AG09309 (cell line): ENCODE data around the gene CABP1.

Experiments
- DNase-seq: peaks from one replicate; pipeline ENCODE4 v3.0.0-alpha.2; 2010; ENCODE audit warnings: low read depth
- H3K4me3 ChIP-seq: 2 replicates; pipeline ENCODE4 v1.5.1; 2011; ENCODE audit warnings: mild to moderate bottlenecking, low read depth, low read length, moderate library complexity; ENCODE audit not compliant: control insufficient read depth
- CTCF ChIP-seq: IDR thresholded peaks from 2 replicates; pipeline ENCODE4 v1.5.1; 2011; ENCODE audit warnings: mild to moderate bottlenecking, low read depth, low read length, inconsistent platforms; ENCODE audit not compliant: insufficient read depth, control insufficient read depth; ENCODE audit errors: missing control alignments

The CABP1 gene

GRCh38 chr12:120710031-120710804 lies 69.8 kb downstream of the CABP1 start, which contains the start of gene UNC119B:
Gene UNC119B, plus strand, starts transcription at chr12:120710458. Its CDS starts 17 bp downstream, at chr12:120710475.
- DNase-seq, result no peak
- peak within 1 kb of the TSS; percentile 65 for H3K4me3 ChIP-seq
- no peak for TF ChIP-seq CTCF

- H3K4me3 ChIP-seq, result peak overlapping the region; percentile 65
- DNase-seq, result no peak
- TF ChIP-seq CTCF, result no peak
Observed at GRCh38 chr12:120710805-120711296, 70.4 kb downstream of the CABP1 start.

- no peak for TF ChIP-seq CTCF
- no peak for DNase-seq
- H3K4me3 ChIP-seq, result peak overlapping the region; percentile 65
Observed at GRCh38 chr12:120711411-120711810, 71.0 kb downstream of the CABP1 start.

GRCh38 chr12:120712610-120713009 lies 72.2 kb downstream of the CABP1 start:
- no peak overlapping the region for H3K4me3 ChIP-seq
- DNase-seq, result no peak
- TF ChIP-seq CTCF, result no peak

- H3K4me3 ChIP-seq, result no peak overlapping the region
Observed at GRCh38 chr12:120713861-120714482, 73.5 kb downstream of the CABP1 start.

More at GRCh38 chr12:120713861-120714482, 73.5 kb downstream of the CABP1 start:
- DNase-seq, result peak; percentile 50
- TF ChIP-seq CTCF, result peak; percentile 88
